NCI-H2196 treated with DMSO at 0.1 percent for 48 hours (cell line): ENCODE results near the gene OR10K2.

Source experiments
- DNase-seq: peaks from one replicate; lab custom pipeline; 2025; ENCODE audit not compliant: unreplicated experiment; lab: John Stamatoyannopoulos, UW

The OR10K2 gene

GRCh38 chr1:158371188-158371953 is 54.7 kb downstream of the OR10K2 start:
- no peak for DNase-seq
